K562 (cell line): ENCODE data around the gene NEDD8. TPM values are rescaled to one million over a fixed set of nuclear protein-coding genes. Genes with fewer than 3 reads are reported as not detected.

Experiments used
- CBX1 ChIP-seq: sonication (generic); IDR thresholded peaks from 2 replicates; pipeline ENCODE4 v1.6.1; 2016; ENCODE audit warnings: antibody characterized with exemption, low read depth, mild to moderate bottlenecking
- DACH1 ChIP-seq: fragments of 450-650 bp; IDR thresholded peaks from 2 replicates; pipeline ENCODE4 v1.6.1; 2018; ENCODE audit not compliant: partially characterized antibody
- ELF1 ChIP-seq: fragments of 200-800 bp; sonication (Bioruptor generic); IDR thresholded peaks from 2 replicates; pipeline ENCODE4 v1.6.1; 2016; ENCODE audit warnings: missing genetic modification characterization, missing compliant biosample characterization
- ELF4 ChIP-seq: fragments of 450-650 bp; formaldehyde crosslinking; IDR thresholded peaks from 2 replicates; pipeline ENCODE4 v1.4.0; 2022; ENCODE audit warnings: missing genetic modification characterization
- HMG20A ChIP-seq: fragments of 450-650 bp; formaldehyde crosslinking; conservative IDR thresholded peaks from 2 replicates; pipeline ENCODE4 v1.4.0; 2020; ENCODE audit warnings: mild to moderate bottlenecking, mixed read lengths
- JUND ChIP-seq, 2 experiments: IDR thresholded peaks; 2 replicates in 1 of 2; 3 replicates in 1 of 2; pipeline ENCODE4 v1.6.1; 2011; ENCODE audit warnings: borderline replicate concordance in 2 of 2, low read depth in 2 of 2, low read length in 2 of 2, improper control_type of control experiment in 1 of 2, missing biosample characterization in 1 of 2, missing genetic modification characterization in 1 of 2, missing genetic modification reagents in 1 of 2
- KDM5B ChIP-seq: fragments of 200-600 bp; sonication (generic); IDR thresholded peaks from 2 replicates; pipeline ENCODE4 v1.6.1; 2012; ENCODE audit warnings: low read depth, mild to moderate bottlenecking, moderate library complexity, low read length, control low read depth, inconsistent platforms; ENCODE audit not compliant: insufficient replicate concordance
- PBX2 ChIP-seq, 2 experiments: IDR thresholded peaks in 1 of 2; conservative IDR thresholded peaks in 1 of 2; 2 replicates each; pipeline ENCODE4 v1.6.1; 2016; ENCODE audit warnings: low read depth in 2 of 2, mild to moderate bottlenecking in 1 of 2, missing compliant biosample characterization in 1 of 2, missing genetic modification characterization in 1 of 2, moderate library complexity in 1 of 2
- RBM25 ChIP-seq: fragments of 200-400 bp; formaldehyde crosslinking; IDR thresholded peaks from 2 replicates; pipeline ENCODE4 v1.6.1; 2018; ENCODE audit warnings: low read length, low read depth, moderate library complexity; ENCODE audit not compliant: severe bottlenecking
- SIRT6 ChIP-seq: IDR thresholded peaks from one replicate; pipeline ENCODE4 v1.6.1; 2012; ENCODE audit warnings: low read depth, mild to moderate bottlenecking, control low read depth, inconsistent platforms, low read length, moderate library complexity
- ZNF318 ChIP-seq, 2 experiments: fragments of 450-650 bp; IDR thresholded peaks; 2 replicates each; pipeline ENCODE4 v1.6.1; 2016; ENCODE audit warnings: mild to moderate bottlenecking in 2 of 2, borderline replicate concordance in 1 of 2, low read depth in 1 of 2, moderate library complexity in 1 of 2
- polyA plus RNA-seq, 8 experiments: library from polyadenylated mRNA; depleted of rRNA in 4 of 8; stranded (reverse) in 5 of 8; unstranded in 3 of 8; fragments of >200 nt; fragmentation: Nextera tagmentation in 2 of 8; fragmentation: Illumina TruSeq in 1 of 8; extraction: Ambion mirVana in 2 of 8; extraction: Trizol in 1 of 8; gene quantifications; 2 replicates each; pipeline versions ENCODE4 v1.2.1 to v1.2.3, GENCODE V29; 2011 to 2014; ENCODE audit warnings: inconsistent platforms in 1 of 8, missing spikeins in 1 of 8
- total RNA-seq, 7 experiments: library from RNA; depleted of rRNA in 6 of 7; stranded (reverse); fragments of >200 nt in 6 of 7; fragmentation: Illumina TruSeq in 2 of 7; extraction: Trizol in 2 of 7; gene quantifications; 2 replicates each; pipeline versions ENCODE4 v1.2.1 to v1.2.3, GENCODE V29; 2011 to 2021; ENCODE audit warnings: low replicate concordance in 1 of 7

NEDD8 gene
- total and polyA plus RNA-seq, 9 of the 15 experiments (the other 6 are each of a cell fraction or from before 2014, with no cell fraction given): 142 to 691 (median 260) TPM

GRCh38 chr14:24212924-24213865 is 19.0 kb downstream of the NEDD8 start, which contains the start of gene CHMP4A (continued):
- TF ChIP-seq PBX2 (CRISPR knock-in tag; IDR thresholded peaks at IDR 0.05; ENCODE audit: low read depth) (no peak), PBX2 (tag; conservative IDR thresholded peaks at IDR 0.05; ENCODE audit: low read depth) (no peak), KDM5B (peak; percentile 58), DACH1 (no peak), RBM25 (no peak), CBX1 (peak; percentile 85), ZNF318 (IDR thresholded peaks at IDR 0.05; ENCODE audit: borderline replicate concordance in 1 of 2, low read depth in 1 of 2) (no peak), ELF1 (tag) (peak; percentile 93), ELF4 (CRISPR knock-in tag) (peak; percentile 85), SIRT6 (no peak), HMG20A (CRISPR knock-in tag) (no peak), JUND (IDR thresholded peaks at IDR 0.05; ENCODE audit: borderline replicate concordance, low read depth, low read length) (0 out of 2 replicates have a peak, but pooled peaks have one; percentile 12), JUND (tag; IDR thresholded peaks at IDR 0.05; ENCODE audit: borderline replicate concordance, low read depth, low read length) (no peak; the same call in 2 of the 3 replicates)
